Measurements from ENCODE around the gene PRPH. TPM values are rescaled to one million over a fixed set of nuclear protein-coding genes. Genes with fewer than 3 reads are reported as not detected.

PRPH gene
- total RNA-seq, 3 donors from 2014 or later = not detected

Other genes starting within 250 kb of the PRPH start
- 100 to 1,000 TPM; 102 to 106 (median 105) TPM for gene KMT2D, start 234.4 kb upstream of the PRPH start, total RNA-seq
- gene RHEBL1, start 225.2 kb upstream of the PRPH start, total RNA-seq = 1 to 10 TPM; 4.5 to 5.2 (median 4.5) TPM
- gene DHH, start 200.3 kb upstream of the PRPH start, total RNA-seq = under 1 TPM in 1 of 3 donors, not detected in 2; 0.11 TPM
- gene LMBR1L, start 184.3 kb upstream of the PRPH start, total RNA-seq = 10 to 100 TPM; 27.5 to 35.5 (median 28.8) TPM
- 1,000 to 10,000 TPM; 2,095 to 2,519 (median 2,182) TPM for gene TUBA1B, start 163.8 kb upstream of the PRPH start, total RNA-seq
- gene TUBA1A, start 106.1 kb upstream of the PRPH start, total RNA-seq = 10 to 100 TPM; 23.5 to 37.0 (median 24.7) TPM
- 100 to 1,000 TPM; 529 to 597 (median 572) TPM for gene TUBA1C, start 30.1 kb upstream of the PRPH start, total RNA-seq
- gene TROAP, start 28.1 kb downstream of the PRPH start, total RNA-seq = 10 to 100 TPM; 11.6 to 16.8 (median 13.7) TPM
- gene C1QL4, start 42.0 kb downstream of the PRPH start, total RNA-seq = not detected
- under 1 TPM in 1 of 3 donors, not detected in 2; 0.11 TPM for gene DNAJC22, start 51.7 kb downstream of the PRPH start, total RNA-seq
- gene SPATS2, start 72.3 kb downstream of the PRPH start, total RNA-seq = 1 to 10 TPM; 6.9 to 7.2 (median 7.0) TPM
- 1 to 10 TPM; 1.6 to 4.0 (median 3.3) TPM for gene KCNH3, start 243.9 kb downstream of the PRPH start, total RNA-seq